HEK293 (cell line): ENCODE results near the gene ABHD17C.

Experiments used
- CTCF ChIP-seq: fragments of 450-650 bp; formaldehyde crosslinking; IDR thresholded peaks from 2 replicates; pipeline ENCODE4 v1.5.1; 2016; ENCODE audit warnings: missing biosample characterization, missing genetic modification characterization
- KLF16 ChIP-seq: fragments of 450-650 bp; formaldehyde crosslinking; IDR thresholded peaks from 2 replicates; pipeline ENCODE4 v1.5.1; 2017; ENCODE audit warnings: missing biosample characterization, missing genetic modification characterization
- KLF17 ChIP-seq: fragments of 450-650 bp; formaldehyde crosslinking; IDR thresholded peaks from 2 replicates; pipeline ENCODE4 v1.5.1; 2016; ENCODE audit warnings: missing biosample characterization, missing genetic modification characterization
- ZBTB20 ChIP-seq: fragments of 450-650 bp; formaldehyde crosslinking; IDR thresholded peaks from 2 replicates; pipeline ENCODE4 v1.5.1; 2016; ENCODE audit warnings: missing biosample characterization, missing genetic modification characterization
- ZNF155 ChIP-seq: fragments of 450-650 bp; formaldehyde crosslinking; IDR thresholded peaks from 2 replicates; pipeline ENCODE4 v1.5.1; 2016; ENCODE audit warnings: missing biosample characterization, missing genetic modification characterization
- ZNF274 ChIP-seq, 2 experiments: fragments of 200-500 bp in 1 of 2; fragments of 450-650 bp in 1 of 2; sonication (Bioruptor generic) in 1 of 2; formaldehyde crosslinking in 1 of 2; IDR thresholded peaks; 2 replicates each; pipeline versions ENCODE4 v1.5.1 to v1.6.1; 2014 to 2016; ENCODE audit warnings: borderline replicate concordance in 1 of 2, inconsistent platforms in 1 of 2, low read length in 1 of 2, missing biosample characterization in 1 of 2, missing genetic modification characterization in 1 of 2
- ZNF341 ChIP-seq: fragments of 450-650 bp; formaldehyde crosslinking; IDR thresholded peaks from 2 replicates; pipeline ENCODE4; 2016; ENCODE audit warnings: low read depth, missing biosample characterization, missing genetic modification characterization
- ZNF549 ChIP-seq: fragments of 450-650 bp; IDR thresholded peaks from 2 replicates; pipeline ENCODE4 v1.5.1; 2018; ENCODE audit warnings: missing biosample characterization, missing genetic modification characterization, mild to moderate bottlenecking, inconsistent platforms, moderate library complexity
- ZNF624 ChIP-seq: fragments of 450-650 bp; formaldehyde crosslinking; IDR thresholded peaks from 2 replicates; pipeline ENCODE4 v1.5.1; 2017; ENCODE audit warnings: missing biosample characterization, missing genetic modification characterization
- ZNF768 ChIP-seq: fragments of 450-650 bp; formaldehyde crosslinking; IDR thresholded peaks from 2 replicates; pipeline ENCODE4 v1.5.1; 2018; ENCODE audit warnings: missing biosample characterization, mild to moderate bottlenecking, missing genetic modification characterization
- ZSCAN5A ChIP-seq: fragments of 450-650 bp; formaldehyde crosslinking; IDR thresholded peaks from 2 replicates; pipeline ENCODE4 v1.5.1; 2016; ENCODE audit warnings: missing biosample characterization, missing genetic modification characterization
- TF ChIP-seq, protein P1 (sequence below): fragments of 450-650 bp; formaldehyde crosslinking; IDR thresholded peaks from 2 replicates; pipeline ENCODE4 v1.5.1; 2016; ENCODE audit warnings: missing biosample characterization, missing genetic modification characterization
- TF ChIP-seq, protein P2 (sequence below): fragments of 450-650 bp; formaldehyde crosslinking; optimal IDR thresholded peaks from 2 replicates; pipeline ENCODE3; 2016; ENCODE audit warnings: missing biosample characterization, mild to moderate bottlenecking, missing genetic modification characterization

DNA sequence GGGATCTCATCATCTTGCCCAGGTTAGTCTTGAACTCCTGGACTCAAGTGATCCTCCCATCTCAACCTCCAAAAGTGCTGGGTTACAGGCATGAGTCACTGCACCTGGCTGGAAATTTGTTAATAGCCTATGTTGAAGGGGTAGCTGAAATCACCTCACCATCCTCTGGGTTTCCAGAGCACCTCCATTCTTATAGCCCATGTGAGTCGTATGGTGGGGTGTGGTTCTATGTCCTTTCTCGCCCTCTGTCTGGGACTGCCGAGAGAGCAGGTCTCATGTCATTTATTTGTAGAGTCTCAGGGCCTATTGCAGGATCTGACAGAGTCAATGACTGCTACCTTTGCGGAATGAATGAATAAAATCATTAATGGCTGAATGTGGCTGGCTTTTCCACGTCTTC is 105.0 kb downstream of the ABHD17C start:
- TF ChIP-seq ZNF624 (no peak), ZNF341 (tag by site-specific recombination) (no peak), ZSCAN5A (tag by site-specific recombination) (no peak), CTCF (tag by site-specific recombination) (no peak), ZNF155 (tag by site-specific recombination) (no peak), KLF16 (tag by site-specific recombination) (no peak), KLF17 (tag by site-specific recombination) (no peak), ZNF768 (tag by site-specific recombination) (no peak), ZBTB20 (tag by site-specific recombination) (no peak), ZNF274 (IDR thresholded peaks at IDR 0.05; ENCODE audit: low read length) (no peak), ZNF274 (tag by site-specific recombination; IDR thresholded peaks at IDR 0.05; ENCODE audit: borderline replicate concordance) (no peak), ZNF549 (tag by site-specific recombination) (no peak)
- TF ChIP-seq, protein P1, sequence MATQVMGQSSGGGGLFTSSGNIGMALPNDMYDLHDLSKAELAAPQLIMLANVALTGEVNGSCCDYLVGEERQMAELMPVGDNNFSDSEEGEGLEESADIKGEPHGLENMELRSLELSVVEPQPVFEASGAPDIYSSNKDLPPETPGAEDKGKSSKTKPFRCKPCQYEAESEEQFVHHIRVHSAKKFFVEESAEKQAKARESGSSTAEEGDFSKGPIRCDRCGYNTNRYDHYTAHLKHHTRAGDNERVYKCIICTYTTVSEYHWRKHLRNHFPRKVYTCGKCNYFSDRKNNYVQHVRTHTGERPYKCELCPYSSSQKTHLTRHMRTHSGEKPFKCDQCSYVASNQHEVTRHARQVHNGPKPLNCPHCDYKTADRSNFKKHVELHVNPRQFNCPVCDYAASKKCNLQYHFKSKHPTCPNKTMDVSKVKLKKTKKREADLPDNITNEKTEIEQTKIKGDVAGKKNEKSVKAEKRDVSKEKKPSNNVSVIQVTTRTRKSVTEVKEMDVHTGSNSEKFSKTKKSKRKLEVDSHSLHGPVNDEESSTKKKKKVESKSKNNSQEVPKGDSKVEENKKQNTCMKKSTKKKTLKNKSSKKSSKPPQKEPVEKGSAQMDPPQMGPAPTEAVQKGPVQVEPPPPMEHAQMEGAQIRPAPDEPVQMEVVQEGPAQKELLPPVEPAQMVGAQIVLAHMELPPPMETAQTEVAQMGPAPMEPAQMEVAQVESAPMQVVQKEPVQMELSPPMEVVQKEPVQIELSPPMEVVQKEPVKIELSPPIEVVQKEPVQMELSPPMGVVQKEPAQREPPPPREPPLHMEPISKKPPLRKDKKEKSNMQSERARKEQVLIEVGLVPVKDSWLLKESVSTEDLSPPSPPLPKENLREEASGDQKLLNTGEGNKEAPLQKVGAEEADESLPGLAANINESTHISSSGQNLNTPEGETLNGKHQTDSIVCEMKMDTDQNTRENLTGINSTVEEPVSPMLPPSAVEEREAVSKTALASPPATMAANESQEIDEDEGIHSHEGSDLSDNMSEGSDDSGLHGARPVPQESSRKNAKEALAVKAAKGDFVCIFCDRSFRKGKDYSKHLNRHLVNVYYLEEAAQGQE (tag by site-specific recombination): no peak
- TF ChIP-seq, protein P2, sequence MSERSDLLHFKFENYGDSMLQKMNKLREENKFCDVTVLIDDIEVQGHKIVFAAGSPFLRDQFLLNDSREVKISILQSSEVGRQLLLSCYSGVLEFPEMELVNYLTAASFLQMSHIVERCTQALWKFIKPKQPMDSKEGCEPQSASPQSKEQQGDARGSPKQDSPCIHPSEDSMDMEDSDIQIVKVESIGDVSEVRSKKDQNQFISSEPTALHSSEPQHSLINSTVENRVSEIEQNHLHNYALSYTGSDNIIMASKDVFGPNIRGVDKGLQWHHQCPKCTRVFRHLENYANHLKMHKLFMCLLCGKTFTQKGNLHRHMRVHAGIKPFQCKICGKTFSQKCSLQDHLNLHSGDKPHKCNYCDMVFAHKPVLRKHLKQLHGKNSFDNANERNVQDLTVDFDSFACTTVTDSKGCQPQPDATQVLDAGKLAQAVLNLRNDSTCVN: no peak
